ENCODE results near the gene MYO1G. TPM values are rescaled to one million over a fixed set of nuclear protein-coding genes. Genes with fewer than 3 reads are reported as not detected.

The MYO1G gene
- total and polyA plus RNA-seq, 2 experiments from 2014 or later = 0.03 TPM; not detected in 1

GRCh38 chr7:44967571-44968446, 11.0 kb downstream of the MYO1G start:
- H3K4me3 ChIP-seq = no peak overlapping the region
- WGBS (ENCODE audit: low lambda C conversion rate, missing lambda C conversion rate) = 73% methylated on average over 17 of the region's 18 CpGs
- H3K36me3 ChIP-seq (replicated peaks; ENCODE audit: insufficient read depth, low read depth) = no peaks in the 10 kb centered on the region
- no peaks in the 10 kb centered on the region for H4K20me1 ChIP-seq (ENCODE audit: insufficient read depth, poor library complexity, severe bottlenecking)
- H3K27ac ChIP-seq = no peak overlapping the region
- H3K27me3 ChIP-seq = peaks cover 6% of the 10 kb centered on the region
- H3K4me2 ChIP-seq = no peak overlapping the region
- H3K9me2 ChIP-seq (replicated peaks; ENCODE audit: insufficient read depth) = no peaks in the 10 kb centered on the region
- no peak for DNase-seq (ENCODE audit: low spot score)
- no peak overlapping the region for H2AFZ ChIP-seq
- H3K9me3 ChIP-seq (ENCODE audit: low read depth) = no peaks in the 10 kb centered on the region
- H3K79me2 ChIP-seq = no peaks in the 10 kb centered on the region
- TF ChIP-seq EZH2 (IDR thresholded peaks at IDR 0.05; ENCODE audit: borderline replicate concordance) = no peak
- H3K4me1 ChIP-seq (ENCODE audit: insufficient read depth) = no peaks in the 10 kb centered on the region

DNA sequence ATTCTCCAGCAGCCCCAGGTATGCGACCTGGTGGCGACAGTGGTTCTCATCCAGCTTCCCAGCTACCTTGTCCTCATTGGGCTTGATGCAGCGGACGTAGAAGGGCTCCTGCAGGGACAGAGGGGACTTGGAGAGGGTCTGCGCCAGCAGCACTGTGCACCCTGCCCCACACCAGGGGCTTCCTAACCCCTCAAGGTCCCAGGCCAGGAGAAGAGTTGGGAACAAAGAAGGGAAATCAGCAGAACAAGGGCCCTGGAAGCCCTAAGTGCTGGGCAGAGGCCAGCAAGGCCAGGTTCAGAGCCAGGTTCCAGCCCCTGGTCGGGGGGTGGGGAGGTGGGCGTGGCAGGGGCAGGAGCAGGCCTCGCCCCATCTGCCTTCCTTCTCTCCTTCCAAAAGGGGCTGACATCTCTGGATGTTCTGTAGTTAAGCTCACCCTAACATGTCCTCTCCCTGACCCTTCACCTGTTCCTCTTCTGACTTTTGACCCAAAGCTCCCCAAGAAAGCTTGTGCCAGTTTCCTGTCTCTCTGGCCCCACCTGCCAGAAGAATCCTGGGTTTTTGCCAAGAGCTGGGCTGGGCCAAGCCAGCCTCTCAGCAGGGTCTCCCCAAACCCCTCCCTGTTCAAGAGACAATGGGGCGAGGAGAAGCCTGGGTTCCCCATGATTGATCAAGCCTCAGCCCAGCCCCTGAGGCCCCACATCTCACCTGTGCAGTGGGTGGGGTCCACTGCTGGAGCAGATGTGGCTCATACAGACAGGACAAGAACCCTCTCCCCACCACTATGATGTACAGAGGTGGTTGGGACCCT, 11.9 kb downstream of the MYO1G start:
- no peak overlapping the region for H3K4me2 ChIP-seq
- H3K9me3 ChIP-seq (ENCODE audit: low read depth) = no peaks in the 10 kb centered on the region
- no peak overlapping the region for H2AFZ ChIP-seq
- H3K27me3 ChIP-seq = peaks cover 15% of the 10 kb centered on the region
- H4K20me1 ChIP-seq (ENCODE audit: insufficient read depth, poor library complexity, severe bottlenecking) = no peaks in the 10 kb centered on the region
- H3K79me2 ChIP-seq = no peaks in the 10 kb centered on the region
- TF ChIP-seq CTCF (IDR thresholded peaks at IDR 0.05; ENCODE audit: poor library complexity) (no peak), EZH2 (IDR thresholded peaks at IDR 0.05; ENCODE audit: borderline replicate concordance) (no peak)
- no peak overlapping the region for H3K27ac ChIP-seq
- no peak for DNase-seq (ENCODE audit: low spot score)
- WGBS (ENCODE audit: low lambda C conversion rate, missing lambda C conversion rate) = 89% methylated on average over 9 of the region's 9 CpGs
- no peak overlapping the region for H3K4me3 ChIP-seq
- H3K36me3 ChIP-seq (replicated peaks; ENCODE audit: insufficient read depth, low read depth) = no peaks in the 10 kb centered on the region
- peaks cover 5% of the 10 kb centered on the region for H3K4me1 ChIP-seq (ENCODE audit: insufficient read depth)
- H3K9me2 ChIP-seq (replicated peaks; ENCODE audit: insufficient read depth) = no peaks in the 10 kb centered on the region

- Histone ChIP-seq H3K4me1 (ENCODE audit: insufficient read depth) (peaks cover 5% of the 10 kb centered on the region), H3K9me3 (ENCODE audit: low read depth) (no peaks in the 10 kb centered on the region), H3K4me3 (no peak overlapping the region), H3K27me3 (peaks cover 15% of the 10 kb centered on the region), H3K27ac (no peak overlapping the region), H3K4me2 (no peak overlapping the region), H4K20me1 (ENCODE audit: insufficient read depth, poor library complexity, severe bottlenecking) (no peaks in the 10 kb centered on the region), H3K79me2 (no peaks in the 10 kb centered on the region), H3K9me2 (replicated peaks; ENCODE audit: insufficient read depth) (no peaks in the 10 kb centered on the region), H2AFZ (no peak overlapping the region), H3K36me3 (replicated peaks; ENCODE audit: insufficient read depth, low read depth) (no peaks in the 10 kb centered on the region)
- 94% methylated on average over 18 of the region's 18 CpGs for WGBS (ENCODE audit: low lambda C conversion rate, missing lambda C conversion rate)
- no peak for TF ChIP-seq CTCF (IDR thresholded peaks at IDR 0.05; ENCODE audit: poor library complexity)
- TF ChIP-seq EZH2phosphoT487 (IDR thresholded peaks at IDR 0.05; ENCODE audit: low read depth, severe bottlenecking, unreplicated experiment) = no peak
- no peak for TF ChIP-seq EZH2 (IDR thresholded peaks at IDR 0.05; ENCODE audit: borderline replicate concordance)
- no peak for DNase-seq (ENCODE audit: low spot score)
Observed at GRCh38 chr7:44965937-44966730, 12.7 kb downstream of the MYO1G start.

Measured in hepatocyte (in vitro differentiated cells).